Liver (tissue), 9 donors: ENCODE data around the gene NEB. TPM values are rescaled to one million over a fixed set of nuclear protein-coding genes. Genes with fewer than 3 reads are reported as not detected.

ENCODE experiments used
- DNase-seq: peaks from one replicate; pipeline ENCODE4 v3.0.0-alpha.2; 2017; ENCODE audit warnings: low spot score
- H3K27ac ChIP-seq, 2 donors: one replicate each; pipeline ENCODE4 v1.7.0; 2013; ENCODE audit warnings: inconsistent platforms in 2 of 2, low read length in 2 of 2, control low read depth in 1 of 2, low read depth in 1 of 2, mild to moderate bottlenecking in 1 of 2
- H3K27me3 ChIP-seq, 4 donors: one replicate each; pipeline versions ENCODE4 v1.6.1 to v1.7.0; 2013; ENCODE audit warnings: low read length in 3 of 4, inconsistent platforms in 1 of 4, mild to moderate bottlenecking in 1 of 4, moderate library complexity in 1 of 4; ENCODE audit not compliant: control insufficient read depth in 4 of 4, insufficient read depth in 4 of 4
- H3K36me3 ChIP-seq, 4 donors: one replicate each; pipeline versions ENCODE4 v1.6.1 to v1.7.0; 2013; ENCODE audit warnings: low read length in 3 of 4, mild to moderate bottlenecking in 3 of 4, low read depth in 1 of 4, moderate library complexity in 1 of 4; ENCODE audit not compliant: control insufficient read depth in 4 of 4, insufficient read depth in 3 of 4
- H3K4me1 ChIP-seq, 4 donors: one replicate each; pipeline versions ENCODE4 v1.6.1 to v1.7.0; 2013; ENCODE audit warnings: low read length in 3 of 4, mild to moderate bottlenecking in 3 of 4, moderate library complexity in 1 of 4; ENCODE audit not compliant: control insufficient read depth in 4 of 4, insufficient read depth in 4 of 4
- H3K4me3 ChIP-seq, 3 donors: one replicate each; pipeline versions ENCODE4 v1.6.1 to v1.7.0; 2013; ENCODE audit warnings: low read length in 3 of 3, control low read depth in 1 of 3, low read depth in 1 of 3, mild to moderate bottlenecking in 1 of 3
- H3K9ac ChIP-seq, 2 donors: one replicate each; pipeline ENCODE4 v1.7.0; 2013; ENCODE audit warnings: low read length in 2 of 2, mild to moderate bottlenecking in 2 of 2, moderate library complexity in 2 of 2, control low read depth in 1 of 2, low read depth in 1 of 2
- H3K9me3 ChIP-seq, 4 donors: one replicate each; pipeline versions ENCODE4 v1.6.1 to v1.7.0; 2013; ENCODE audit warnings: low read length in 3 of 4; ENCODE audit not compliant: control insufficient read depth in 4 of 4
- EGR1 ChIP-seq, 2 donors: IDR thresholded peaks; 2 replicates each; pipeline ENCODE4 v1.6.1; 2016 to 2018; ENCODE audit warnings: antibody characterized with exemption in 2 of 2, low read depth in 2 of 2
- FOXA1 ChIP-seq: IDR thresholded peaks from 2 replicates; pipeline ENCODE4 v1.6.1; 2016; ENCODE audit warnings: antibody characterized with exemption
- FOXA2 ChIP-seq: IDR thresholded peaks from 2 replicates; pipeline ENCODE4 v1.6.1; 2016; ENCODE audit warnings: antibody characterized with exemption
- GABPA ChIP-seq, 2 donors: IDR thresholded peaks in 1 of 2; conservative IDR thresholded peaks in 1 of 2; 2 replicates each; pipeline ENCODE4 v1.6.1; 2016; ENCODE audit warnings: antibody characterized with exemption in 2 of 2, mild to moderate bottlenecking in 1 of 2, moderate library complexity in 1 of 2
- HNF4A ChIP-seq, 2 donors: conservative IDR thresholded peaks; 2 replicates each; pipeline ENCODE4 v1.6.1; 2016; ENCODE audit warnings: antibody characterized with exemption in 2 of 2, mild to moderate bottlenecking in 2 of 2
- HNF4G ChIP-seq: IDR thresholded peaks from 2 replicates; pipeline ENCODE4 v1.6.1; 2016; ENCODE audit warnings: antibody characterized with exemption
- JUND ChIP-seq, 2 donors: IDR thresholded peaks; 2 replicates each; pipeline ENCODE4 v1.6.1; 2016; ENCODE audit warnings: antibody characterized with exemption in 2 of 2
- NR2F2 ChIP-seq: IDR thresholded peaks from 2 replicates; pipeline ENCODE4 v1.6.1; 2016; ENCODE audit warnings: antibody characterized with exemption
- RAD21 ChIP-seq, 2 donors: IDR thresholded peaks; 2 replicates each; pipeline ENCODE4 v1.6.1; 2016; ENCODE audit warnings: antibody characterized with exemption in 2 of 2, mild to moderate bottlenecking in 2 of 2
- RXRA ChIP-seq, 2 donors: IDR thresholded peaks; 2 replicates each; pipeline ENCODE4 v1.6.1; 2017 to 2018; ENCODE audit warnings: antibody characterized with exemption in 2 of 2, mild to moderate bottlenecking in 1 of 2
- SP1 ChIP-seq: IDR thresholded peaks from 2 replicates; pipeline ENCODE4 v1.6.1; 2018; ENCODE audit warnings: antibody characterized with exemption, mild to moderate bottlenecking
- TAF1 ChIP-seq: conservative IDR thresholded peaks from 2 replicates; pipeline ENCODE4 v1.6.1; 2016; ENCODE audit warnings: antibody characterized with exemption, mild to moderate bottlenecking
- WGBS: extraction: QIAGEN DNeasy Blood & Tissue Kit; methylation state at CpG from one replicate; pipeline ENCODE4 v1.1.7; 2013; 5-methylcytosine and 5-hydroxymethylcytosine counted together
- polyA plus RNA-seq, 2 donors: library from polyadenylated mRNA; stranded (reverse) in 1 of 2; unstranded in 1 of 2; fragments of 200-250 nt in 1 of 2; fragments of >200 nt in 1 of 2; fragmentation: Nextera tagmentation in 1 of 2; extraction: Ambion mirVana in 1 of 2; gene quantifications; one replicate each; pipeline versions ENCODE4 v1.2.1 to v1.2.3, GENCODE V29; 2013 to 2015
- total RNA-seq, 2 donors: library from RNA; depleted of rRNA; stranded (reverse); fragments of >200 nt; gene quantifications; one replicate each; pipeline ENCODE4 v1.2.3, GENCODE V29; 2014
- TF ChIP-seq, protein P1 (sequence below): IDR thresholded peaks from 2 replicates; pipeline ENCODE4 v1.6.1; 2016; ENCODE audit warnings: antibody characterized with exemption, mild to moderate bottlenecking
- TF ChIP-seq, protein P2 (sequence below): IDR thresholded peaks from 2 replicates; pipeline ENCODE4 v1.6.1; 2016; ENCODE audit warnings: antibody characterized with exemption
- TF ChIP-seq, protein P3 (sequence below): fragments of 150-350 bp; IDR thresholded peaks from 2 replicates; pipeline ENCODE4 v1.5.1; 2017; ENCODE audit warnings: improper control_type of control experiment, low read depth, low read length; ENCODE audit not compliant: missing input control
- TF ChIP-seq, protein P4 (sequence below): IDR thresholded peaks from 2 replicates; pipeline ENCODE4 v1.6.1; 2016; ENCODE audit warnings: antibody characterized with exemption
- TF ChIP-seq, protein P5 (sequence below): IDR thresholded peaks from 2 replicates; pipeline ENCODE4 v1.6.1; 2016; ENCODE audit warnings: antibody characterized with exemption
- donor health status: healthy.
- donor health status: healthy.
- donor health status: healthy.
- donor health status: healthy.
- donor health status: healthy.

NEB gene
- total and polyA plus RNA-seq, 4 donors = 0.28 to 6.4 (median 2.7) TPM

DNA sequence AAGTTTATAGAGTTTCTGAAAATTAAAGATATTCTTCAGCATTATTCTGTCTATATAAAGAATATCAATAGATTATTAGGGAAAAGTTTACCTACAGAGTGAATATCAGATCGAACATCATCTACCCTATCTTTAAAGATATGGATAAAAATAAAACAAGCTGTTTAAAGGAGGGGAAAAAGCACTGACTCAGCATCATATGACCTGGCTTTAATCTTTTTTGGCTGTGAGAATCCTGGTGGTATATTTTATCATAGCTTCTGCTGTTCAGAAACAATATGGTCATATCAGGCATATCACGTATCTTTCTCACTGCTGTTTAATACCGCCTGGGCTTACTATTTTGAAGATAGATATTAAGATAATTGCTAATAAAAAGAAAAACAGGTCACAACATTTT lies 80.2 kb downstream of the NEB start (continued):
- TF ChIP-seq, protein P1, sequence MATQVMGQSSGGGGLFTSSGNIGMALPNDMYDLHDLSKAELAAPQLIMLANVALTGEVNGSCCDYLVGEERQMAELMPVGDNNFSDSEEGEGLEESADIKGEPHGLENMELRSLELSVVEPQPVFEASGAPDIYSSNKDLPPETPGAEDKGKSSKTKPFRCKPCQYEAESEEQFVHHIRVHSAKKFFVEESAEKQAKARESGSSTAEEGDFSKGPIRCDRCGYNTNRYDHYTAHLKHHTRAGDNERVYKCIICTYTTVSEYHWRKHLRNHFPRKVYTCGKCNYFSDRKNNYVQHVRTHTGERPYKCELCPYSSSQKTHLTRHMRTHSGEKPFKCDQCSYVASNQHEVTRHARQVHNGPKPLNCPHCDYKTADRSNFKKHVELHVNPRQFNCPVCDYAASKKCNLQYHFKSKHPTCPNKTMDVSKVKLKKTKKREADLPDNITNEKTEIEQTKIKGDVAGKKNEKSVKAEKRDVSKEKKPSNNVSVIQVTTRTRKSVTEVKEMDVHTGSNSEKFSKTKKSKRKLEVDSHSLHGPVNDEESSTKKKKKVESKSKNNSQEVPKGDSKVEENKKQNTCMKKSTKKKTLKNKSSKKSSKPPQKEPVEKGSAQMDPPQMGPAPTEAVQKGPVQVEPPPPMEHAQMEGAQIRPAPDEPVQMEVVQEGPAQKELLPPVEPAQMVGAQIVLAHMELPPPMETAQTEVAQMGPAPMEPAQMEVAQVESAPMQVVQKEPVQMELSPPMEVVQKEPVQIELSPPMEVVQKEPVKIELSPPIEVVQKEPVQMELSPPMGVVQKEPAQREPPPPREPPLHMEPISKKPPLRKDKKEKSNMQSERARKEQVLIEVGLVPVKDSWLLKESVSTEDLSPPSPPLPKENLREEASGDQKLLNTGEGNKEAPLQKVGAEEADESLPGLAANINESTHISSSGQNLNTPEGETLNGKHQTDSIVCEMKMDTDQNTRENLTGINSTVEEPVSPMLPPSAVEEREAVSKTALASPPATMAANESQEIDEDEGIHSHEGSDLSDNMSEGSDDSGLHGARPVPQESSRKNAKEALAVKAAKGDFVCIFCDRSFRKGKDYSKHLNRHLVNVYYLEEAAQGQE = no peak

DNA sequence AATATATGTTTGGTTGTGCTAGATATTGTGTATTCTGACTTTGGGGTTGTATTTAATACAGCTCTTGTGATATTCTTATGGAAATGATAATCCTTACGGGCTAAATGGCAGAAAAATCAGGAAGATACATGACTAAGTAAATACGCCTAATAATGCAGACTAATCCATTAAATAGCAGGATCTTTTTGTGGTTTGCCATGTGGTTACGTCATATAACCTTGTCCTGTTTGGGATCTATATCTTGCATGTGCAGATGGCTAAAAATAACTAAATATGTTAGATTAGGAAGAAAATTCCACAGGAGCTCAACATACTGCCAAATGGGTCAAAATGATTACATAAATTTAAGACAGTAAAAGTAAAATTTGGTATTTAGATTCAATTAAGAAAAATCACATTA lies 83.0 kb downstream of the NEB start:
- no peak for DNase-seq
- WGBS = 90% methylated on average over 3 of the region's 3 CpGs
- Histone ChIP-seq H3K36me3 (no peaks in the 10 kb centered on the region), H3K9ac (no peak overlapping the region), H3K27ac (no peak overlapping the region), H3K27me3 (no peaks in the 10 kb centered on the region), H3K4me3 (no peak overlapping the region), H3K9me3 (peaks cover 0 to 3% (median 2%) of the 10 kb centered on the region in 4 donors), H3K4me1 (no peaks in the 10 kb centered on the region)
- TF ChIP-seq, protein P2, sequence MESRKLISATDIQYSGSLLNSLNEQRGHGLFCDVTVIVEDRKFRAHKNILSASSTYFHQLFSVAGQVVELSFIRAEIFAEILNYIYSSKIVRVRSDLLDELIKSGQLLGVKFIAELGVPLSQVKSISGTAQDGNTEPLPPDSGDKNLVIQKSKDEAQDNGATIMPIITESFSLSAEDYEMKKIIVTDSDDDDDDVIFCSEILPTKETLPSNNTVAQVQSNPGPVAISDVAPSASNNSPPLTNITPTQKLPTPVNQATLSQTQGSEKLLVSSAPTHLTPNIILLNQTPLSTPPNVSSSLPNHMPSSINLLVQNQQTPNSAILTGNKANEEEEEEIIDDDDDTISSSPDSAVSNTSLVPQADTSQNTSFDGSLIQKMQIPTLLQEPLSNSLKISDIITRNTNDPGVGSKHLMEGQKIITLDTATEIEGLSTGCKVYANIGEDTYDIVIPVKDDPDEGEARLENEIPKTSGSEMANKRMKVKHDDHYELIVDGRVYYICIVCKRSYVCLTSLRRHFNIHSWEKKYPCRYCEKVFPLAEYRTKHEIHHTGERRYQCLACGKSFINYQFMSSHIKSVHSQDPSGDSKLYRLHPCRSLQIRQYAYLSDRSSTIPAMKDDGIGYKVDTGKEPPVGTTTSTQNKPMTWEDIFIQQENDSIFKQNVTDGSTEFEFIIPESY = no peak
- TF ChIP-seq, protein P3, sequence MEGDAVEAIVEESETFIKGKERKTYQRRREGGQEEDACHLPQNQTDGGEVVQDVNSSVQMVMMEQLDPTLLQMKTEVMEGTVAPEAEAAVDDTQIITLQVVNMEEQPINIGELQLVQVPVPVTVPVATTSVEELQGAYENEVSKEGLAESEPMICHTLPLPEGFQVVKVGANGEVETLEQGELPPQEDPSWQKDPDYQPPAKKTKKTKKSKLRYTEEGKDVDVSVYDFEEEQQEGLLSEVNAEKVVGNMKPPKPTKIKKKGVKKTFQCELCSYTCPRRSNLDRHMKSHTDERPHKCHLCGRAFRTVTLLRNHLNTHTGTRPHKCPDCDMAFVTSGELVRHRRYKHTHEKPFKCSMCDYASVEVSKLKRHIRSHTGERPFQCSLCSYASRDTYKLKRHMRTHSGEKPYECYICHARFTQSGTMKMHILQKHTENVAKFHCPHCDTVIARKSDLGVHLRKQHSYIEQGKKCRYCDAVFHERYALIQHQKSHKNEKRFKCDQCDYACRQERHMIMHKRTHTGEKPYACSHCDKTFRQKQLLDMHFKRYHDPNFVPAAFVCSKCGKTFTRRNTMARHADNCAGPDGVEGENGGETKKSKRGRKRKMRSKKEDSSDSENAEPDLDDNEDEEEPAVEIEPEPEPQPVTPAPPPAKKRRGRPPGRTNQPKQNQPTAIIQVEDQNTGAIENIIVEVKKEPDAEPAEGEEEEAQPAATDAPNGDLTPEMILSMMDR = no peak
- TF ChIP-seq, protein P4, sequence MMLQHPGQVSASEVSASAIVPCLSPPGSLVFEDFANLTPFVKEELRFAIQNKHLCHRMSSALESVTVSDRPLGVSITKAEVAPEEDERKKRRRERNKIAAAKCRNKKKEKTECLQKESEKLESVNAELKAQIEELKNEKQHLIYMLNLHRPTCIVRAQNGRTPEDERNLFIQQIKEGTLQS = no peak
- no peak for TF ChIP-seq JUND (IDR thresholded peaks at IDR 0.05)
- no peak for TF ChIP-seq NR2F2
- TF ChIP-seq FOXA1 = no peak

DNA sequence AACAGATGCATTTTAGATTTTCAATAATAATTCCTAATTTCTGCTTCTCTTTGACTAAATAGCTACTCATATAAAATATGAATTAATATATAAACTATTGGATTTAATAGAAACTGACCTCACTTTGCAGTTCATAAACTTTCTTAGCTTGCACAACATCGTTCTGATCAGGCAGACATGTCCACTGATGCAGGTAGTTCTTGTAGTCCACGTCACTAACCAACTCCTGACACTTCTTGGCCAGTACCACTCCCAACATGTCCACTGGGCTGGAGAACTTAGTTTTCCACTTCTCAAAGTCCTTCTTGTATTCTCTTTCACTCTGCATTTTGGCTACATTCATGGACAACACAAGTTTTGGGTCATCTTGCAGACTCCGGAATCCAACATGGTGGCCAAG lies 83.8 kb downstream of the NEB start:
- WGBS = 96% methylated on average over 3 of the region's 3 CpGs
- no peaks in the 10 kb centered on the region for H3K27me3 ChIP-seq
- TF ChIP-seq FOXA2 (no peak), GABPA (IDR thresholded peaks at IDR 0.05 in 1 of 2, conservative IDR thresholded peaks at IDR 0.05 in 1 of 2) (no peak), RAD21 (IDR thresholded peaks at IDR 0.05) (no peak), RXRA (IDR thresholded peaks at IDR 0.05) (no peak), FOXA1 (no peak), SP1 (no peak), TAF1 (no peak), HNF4A (conservative IDR thresholded peaks at IDR 0.05) (no peak), NR2F2 (no peak), EGR1 (IDR thresholded peaks at IDR 0.05; ENCODE audit: low read depth in 2 of 2) (no peak), HNF4G (no peak)
- TF ChIP-seq, protein P4 = no peak
- TF ChIP-seq, protein P5, sequence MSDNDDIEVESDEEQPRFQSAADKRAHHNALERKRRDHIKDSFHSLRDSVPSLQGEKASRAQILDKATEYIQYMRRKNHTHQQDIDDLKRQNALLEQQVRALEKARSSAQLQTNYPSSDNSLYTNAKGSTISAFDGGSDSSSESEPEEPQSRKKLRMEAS = no peak
- TF ChIP-seq, protein P1 = no peak
- TF ChIP-seq, protein P2 = no peak

More for the DNA sequence above, 83.8 kb downstream of the NEB start:
- DNase-seq = no peak
- no peak overlapping the region for H3K9ac ChIP-seq
- H3K9me3 ChIP-seq = peaks cover 0 to 3% (median 2%) of the 10 kb centered on the region in 4 donors
- H3K36me3 ChIP-seq = no peaks in the 10 kb centered on the region
- no peaks in the 10 kb centered on the region for H3K4me1 ChIP-seq
- H3K4me3 ChIP-seq = no peak overlapping the region
- no peak overlapping the region for H3K27ac ChIP-seq
